HG03342 (cell line): Measurements from ENCODE around the gene S1PR5.
A peak's percentile ranks its signal among the peaks of the same experiment; 100 is the strongest.
"Not testable (repeated sequence)": the region's sequence is repeated elsewhere in the genome, so short reads cannot be mapped to it uniquely, and the experiment has no call there.

ENCODE experiments used
- ATAC-seq: cut with Tn5 transposase; IDR thresholded peaks from one replicate; pipeline ENCODE4 v1.9.1; 2021; ENCODE audit warnings: mild to moderate bottlenecking, moderate library complexity; ENCODE audit not compliant: unreplicated experiment

Gene S1PR5

GRCh38 chr19:10517361-10517759 is at the start of gene S1PR5:
Gene S1PR5 (minus strand): TSS chr19:10517447. CDS start chr19:10515011, 2,436 bp downstream.
- ATAC-seq: no peak

- no peak for ATAC-seq
These were observed 49.6 kb upstream of the S1PR5 start for GRCh38 chr19:10566658-10567410.

- no peak for ATAC-seq
These were observed 49.1 kb upstream of the S1PR5 start for GRCh38 chr19:10566408-10566657.

- ATAC-seq: peak; percentile 38
These were observed 48.5 kb upstream of the S1PR5 start, which contains the start of gene KRI1 for GRCh38 chr19:10565567-10566407. Gene KRI1 (minus strand): TSS chr19:10566010. CDS start chr19:10565999, 11 bp downstream.

- no peak for ATAC-seq
These were observed 47.9 kb upstream of the S1PR5 start for GRCh38 chr19:10565028-10565566.

- ATAC-seq: no peak
These were observed 45.4 kb upstream of the S1PR5 start for GRCh38 chr19:10562609-10563008.

- ATAC-seq: no peak
These were observed 42.9 kb upstream of the S1PR5 start for GRCh38 chr19:10560154-10560553.

- ATAC-seq: no peak
These were observed 40.5 kb upstream of the S1PR5 start for GRCh38 chr19:10557603-10558197.

GRCh38 chr19:10555610-10555973 is 38.3 kb upstream of the S1PR5 start:
- no peak for ATAC-seq

GRCh38 chr19:10554760-10555609 is 37.7 kb upstream of the S1PR5 start:
- no peak for ATAC-seq

GRCh38 chr19:10553943-10554381 is 36.7 kb upstream of the S1PR5 start:
- no peak for ATAC-seq

- ATAC-seq: no peak
These were observed 35.9 kb upstream of the S1PR5 start for GRCh38 chr19:10553087-10553667.

- no peak for ATAC-seq
These were observed 35.3 kb upstream of the S1PR5 start for GRCh38 chr19:10552510-10553053.

- ATAC-seq: no peak
These were observed 34.6 kb upstream of the S1PR5 start for GRCh38 chr19:10551698-10552301.

- ATAC-seq: not testable (repeated sequence)
These were observed 33.8 kb upstream of the S1PR5 start for GRCh38 chr19:10551006-10551405.

GRCh38 chr19:10550336-10550735 is 33.1 kb upstream of the S1PR5 start:
- ATAC-seq: no peak

GRCh38 chr19:10549733-10550132 is 32.5 kb upstream of the S1PR5 start:
- ATAC-seq: no peak

- no peak for ATAC-seq
These were observed 31.6 kb upstream of the S1PR5 start for GRCh38 chr19:10548746-10549276.

- ATAC-seq: no peak
These were observed 29.6 kb upstream of the S1PR5 start for GRCh38 chr19:10546817-10547216.
